A673 (cell line): ENCODE measurements around the gene CD19. TPM values are rescaled to one million over a fixed set of nuclear protein-coding genes. Genes with fewer than 3 reads are reported as not detected.
A peak's percentile ranks its signal among the peaks of the same experiment; 100 is the strongest.

ENCODE experiments used
- Bru-seq: library from RNA; stranded (reverse); fragments of 400-500 nt; gene quantifications from one replicate; lab custom pipeline; 2021; lab: Mats Ljungman, UMichigan
- BruChase-seq, 2 experiments: library from RNA; stranded (reverse); fragments of 400-500 nt; gene quantifications; one replicate each; lab custom pipeline; 2021; lab: Mats Ljungman, UMichigan
- BruUV-seq: library from RNA; stranded (reverse); fragments of 400-500 nt; replicated peaks from 2 replicates; lab custom pipeline; 2021; lab: Mats Ljungman, UMichigan
- CTCF ChIA-PET: fragments of 300-600 bp; sonication (Branson Sonifier 250); formaldehyde crosslinking; loops from one replicate; lab custom pipeline; 2022; ENCODE audit warnings: antibody characterized with exemption; lab: Charles Lee
- POLR2A ChIA-PET: fragments of 300-600 bp; sonication (Branson Sonifier 250); formaldehyde crosslinking; loops from one replicate; lab custom pipeline; 2022; ENCODE audit warnings: antibody characterized with exemption; ENCODE audit not compliant: low non-redundant PET; lab: Charles Lee
- DNase-seq: peaks from one replicate; pipeline ENCODE4 v3.0.0-alpha.2; 2015; ENCODE audit warnings: low spot score
- H3K27ac ChIP-seq: fragments of 200-600 bp; sonication (generic); 2 replicates; pipeline ENCODE4 v1.5.1; 2016; ENCODE audit warnings: mixed run types, low read depth, mild to moderate bottlenecking, mixed read lengths, antibody characterized with exemption, low read length; ENCODE audit not compliant: poor library complexity, severe bottlenecking
- H3K27me3 ChIP-seq: fragments of 200-600 bp; sonication (generic); replicated peaks from 2 replicates; pipeline ENCODE4 v1.6.1; 2017; ENCODE audit warnings: mixed run types, low read depth, mild to moderate bottlenecking, mixed read lengths, antibody characterized with exemption, low read length; ENCODE audit not compliant: insufficient read depth, poor library complexity
- H3K36me3 ChIP-seq: fragments of 200-600 bp; sonication (generic); 2 replicates; pipeline ENCODE4 v1.6.1; 2016; ENCODE audit warnings: mixed run types, mild to moderate bottlenecking, mixed read lengths, antibody characterized with exemption, low read length; ENCODE audit not compliant: insufficient read depth, poor library complexity, severe bottlenecking
- H3K4me1 ChIP-seq: fragments of 200-600 bp; sonication (generic); 2 replicates; pipeline ENCODE4 v1.6.1; 2017; ENCODE audit warnings: mixed run types, mild to moderate bottlenecking, mixed read lengths, antibody characterized with exemption, low read length; ENCODE audit not compliant: insufficient read depth, poor library complexity, severe bottlenecking
- H3K4me3 ChIP-seq: fragments of 200-600 bp; sonication (generic); 2 replicates; pipeline ENCODE4 v1.5.1; 2016; ENCODE audit warnings: low read depth, mixed run types, mild to moderate bottlenecking, mixed read lengths, low read length; ENCODE audit not compliant: poor library complexity, severe bottlenecking
- H3K9me3 ChIP-seq: fragments of 200-600 bp; sonication (generic); 2 replicates; pipeline ENCODE4 v1.6.1; 2016; ENCODE audit warnings: mixed run types, low read depth, mild to moderate bottlenecking, mixed read lengths, antibody characterized with exemption, low read length; ENCODE audit not compliant: poor library complexity, severe bottlenecking
- EZH2 ChIP-seq: fragments of 200-600 bp; sonication (generic); IDR thresholded peaks from 2 replicates; pipeline ENCODE4 v1.6.1; 2017; ENCODE audit warnings: borderline replicate concordance, low read depth, mild to moderate bottlenecking, mixed read lengths, antibody characterized with exemption, low read length; ENCODE audit not compliant: poor library complexity, severe bottlenecking
- intact Hi-C: fragments of 100-400 bp; cut with micrococcal nuclease; formaldehyde crosslinking; loops from one replicate; pipeline ENCODE4 v1.10.0; 2022; ENCODE audit not compliant: unreplicated experiment
- long read RNA-seq: library from polyadenylated mRNA; stranded (forward); transcript quantifications from one replicate; pipeline ENCODE4 v2.0.0, GENCODE V29; 2022
- total RNA-seq: library from RNA; stranded (reverse); gene quantifications from 2 replicates; pipeline ENCODE4 v1.2.3, GENCODE V29; 2021
- TF ChIP-seq, protein P1 (sequence below): fragments of 300-800, 200-600 bp; sonication (generic); conservative IDR thresholded peaks from 2 replicates; pipeline ENCODE4 v1.5.1; 2017; ENCODE audit warnings: low read depth, mild to moderate bottlenecking, antibody characterized with exemption, low read length, moderate library complexity, mixed read lengths

The CD19 gene
- total RNA-seq, result not detected in 2 replicates
- percentile 10 among the genes with signal in this experiment for Bru-seq, nascent RNA
- BruChase-seq, experiment 1, labeled RNA remaining after a 2-hour chase, result percentile 10 among the genes with signal in this experiment
- not detected for BruChase-seq, experiment 2, labeled RNA remaining after a 6-hour chase
- long read RNA-seq, result 0 reads

DNA sequence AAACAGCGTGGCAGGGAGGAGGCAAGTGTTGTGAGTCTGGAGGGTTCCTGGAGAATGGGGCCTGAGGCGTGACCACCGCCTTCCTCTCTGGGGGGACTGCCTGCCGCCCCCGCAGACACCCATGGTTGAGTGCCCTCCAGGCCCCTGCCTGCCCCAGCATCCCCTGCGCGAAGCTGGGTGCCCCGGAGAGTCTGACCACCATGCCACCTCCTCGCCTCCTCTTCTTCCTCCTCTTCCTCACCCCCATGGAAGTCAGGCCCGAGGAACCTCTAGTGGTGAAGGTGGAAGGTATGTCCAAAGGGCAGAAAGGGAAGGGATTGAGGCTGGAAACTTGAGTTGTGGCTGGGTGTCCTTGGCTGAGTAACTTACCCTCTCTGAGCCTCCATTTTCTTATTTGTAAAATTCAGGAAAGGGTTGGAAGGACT, at the start of gene CD19:
Gene CD19, plus strand, starts transcription at position 171 of the 425 bp plus-strand sequence. Its CDS starts 30 bp downstream, at position 201.
- no TSS peak for BruUV-seq
- Histone ChIP-seq H3K27me3 (no peaks in the 10 kb centered on the region), H3K9me3 (no peaks in the 10 kb centered on the region), H3K4me1 (peaks cover 12% of the 10 kb centered on the region), H3K27ac (peak within 1 kb of the TSS; percentile 46), H3K36me3 (no peaks in the 10 kb centered on the region), H3K4me3 (no peak within 1 kb of the TSS)
- intact Hi-C loops, result no loop called here
- no peak for TF ChIP-seq EZH2
- TF ChIP-seq, protein P1, sequence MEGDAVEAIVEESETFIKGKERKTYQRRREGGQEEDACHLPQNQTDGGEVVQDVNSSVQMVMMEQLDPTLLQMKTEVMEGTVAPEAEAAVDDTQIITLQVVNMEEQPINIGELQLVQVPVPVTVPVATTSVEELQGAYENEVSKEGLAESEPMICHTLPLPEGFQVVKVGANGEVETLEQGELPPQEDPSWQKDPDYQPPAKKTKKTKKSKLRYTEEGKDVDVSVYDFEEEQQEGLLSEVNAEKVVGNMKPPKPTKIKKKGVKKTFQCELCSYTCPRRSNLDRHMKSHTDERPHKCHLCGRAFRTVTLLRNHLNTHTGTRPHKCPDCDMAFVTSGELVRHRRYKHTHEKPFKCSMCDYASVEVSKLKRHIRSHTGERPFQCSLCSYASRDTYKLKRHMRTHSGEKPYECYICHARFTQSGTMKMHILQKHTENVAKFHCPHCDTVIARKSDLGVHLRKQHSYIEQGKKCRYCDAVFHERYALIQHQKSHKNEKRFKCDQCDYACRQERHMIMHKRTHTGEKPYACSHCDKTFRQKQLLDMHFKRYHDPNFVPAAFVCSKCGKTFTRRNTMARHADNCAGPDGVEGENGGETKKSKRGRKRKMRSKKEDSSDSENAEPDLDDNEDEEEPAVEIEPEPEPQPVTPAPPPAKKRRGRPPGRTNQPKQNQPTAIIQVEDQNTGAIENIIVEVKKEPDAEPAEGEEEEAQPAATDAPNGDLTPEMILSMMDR, result no peak
- ChIA-PET POLR2A (no interaction called here), CTCF (no interaction called here)
- DNase-seq, result no peak

DNA sequence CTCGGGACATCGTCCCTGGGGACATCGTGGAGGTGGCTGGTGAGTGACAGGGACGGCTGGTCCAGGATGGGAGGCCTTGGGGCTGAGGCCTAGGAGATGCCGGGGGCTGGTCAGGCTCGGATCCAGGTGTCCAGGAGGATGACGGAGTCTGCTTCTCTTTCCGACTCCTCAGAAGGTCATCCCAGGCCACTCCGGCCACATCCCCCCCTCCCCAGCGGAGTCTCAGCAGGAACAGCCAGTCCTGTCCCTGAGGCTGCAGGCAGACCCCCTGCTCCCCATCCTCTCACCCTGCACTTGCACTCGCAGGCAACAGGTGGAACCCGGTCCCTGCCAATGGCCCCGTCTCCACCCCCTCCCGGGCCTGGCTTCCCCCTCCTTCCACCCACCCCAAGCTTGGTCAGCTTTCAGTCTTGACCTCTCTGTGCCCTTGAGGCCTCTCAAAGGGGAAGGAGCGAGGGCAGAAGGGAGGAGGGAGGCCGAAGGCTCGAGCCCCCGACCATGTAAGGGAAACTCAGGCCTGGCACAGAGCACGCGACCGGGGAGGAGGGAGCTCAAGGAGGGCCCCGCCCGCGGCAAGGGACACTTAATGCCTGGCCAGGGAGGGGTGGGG, 49.1 kb upstream of the CD19 start:
- ChIA-PET POLR2A (no interaction called here), CTCF (no interaction called here)
- no peak overlapping the region for H3K4me3 ChIP-seq
- no peak overlapping the region for H3K27ac ChIP-seq
- intact Hi-C loops, result no loop called here
- TF ChIP-seq, protein P1, result no peak
- no peak for TF ChIP-seq EZH2
- BruUV-seq, result no TSS peak
- DNase-seq, result no peak
- H3K4me1 ChIP-seq, result no peaks in the 10 kb centered on the region
- H3K27me3 ChIP-seq, result no peaks in the 10 kb centered on the region
- H3K9me3 ChIP-seq, result no peaks in the 10 kb centered on the region
- no peaks in the 10 kb centered on the region for H3K36me3 ChIP-seq

DNA sequence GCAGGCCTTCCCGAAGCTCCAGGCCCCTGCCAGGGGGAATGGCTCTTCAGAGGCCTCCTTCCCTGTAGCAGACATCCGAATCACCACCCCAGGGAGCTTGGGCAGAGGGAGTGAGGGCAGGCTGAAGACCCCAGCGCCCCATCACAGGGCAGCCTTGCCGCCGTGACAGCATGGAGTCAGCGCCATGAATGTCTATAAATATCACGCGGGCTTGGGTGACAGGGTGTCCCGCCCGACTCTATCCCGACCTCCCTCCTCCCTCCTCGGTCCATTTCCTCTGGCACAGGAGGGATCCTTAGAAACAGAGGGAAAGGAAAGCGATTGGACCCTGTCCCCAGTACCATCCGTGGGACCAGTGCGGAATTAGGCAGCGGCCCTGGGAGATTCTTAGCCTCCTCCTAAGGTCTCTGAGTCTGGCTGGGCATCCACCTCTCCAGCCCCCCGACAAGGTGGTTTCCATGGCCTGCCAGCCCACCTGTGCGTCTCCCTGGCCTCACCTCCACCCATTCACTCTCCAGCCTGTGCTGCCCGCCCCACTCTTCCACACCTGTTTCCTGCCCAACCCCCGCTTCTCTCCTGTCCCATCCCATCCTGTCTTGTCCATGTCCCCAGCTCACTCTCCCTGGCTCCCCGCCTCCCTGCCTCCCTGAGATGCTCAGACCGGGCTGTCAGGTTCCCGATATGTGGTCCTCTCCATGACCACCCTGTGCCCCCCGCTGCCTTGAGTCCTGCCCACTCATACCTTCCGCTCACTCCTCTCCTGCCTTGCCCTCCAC, 48.4 kb upstream of the CD19 start:
- H3K27ac ChIP-seq, result no peak overlapping the region

More for the DNA sequence above, 48.4 kb upstream of the CD19 start:
- no TSS peak for BruUV-seq
- TF ChIP-seq, protein P1, result no peak
- TF ChIP-seq EZH2, result no peak
- Histone ChIP-seq H3K36me3 (no peaks in the 10 kb centered on the region), H3K9me3 (no peaks in the 10 kb centered on the region), H3K4me1 (no peaks in the 10 kb centered on the region), H3K27me3 (no peaks in the 10 kb centered on the region), H3K4me3 (no peak overlapping the region)
- ChIA-PET CTCF (no interaction called here), POLR2A (no interaction called here)
- intact Hi-C loops, result no loop called here
- no peak for DNase-seq
